Measurements from ENCODE around the gene ADAM10. TPM values are rescaled to one million over a fixed set of nuclear protein-coding genes. Genes with fewer than 3 reads are reported as not detected.
"Not testable (repeated sequence)": the region's sequence is repeated elsewhere in the genome, so short reads cannot be mapped to it uniquely, and the experiment has no call there.

ADAM10 gene
- total RNA-seq, 1 donor from 2014 or later: 84.4 TPM

DNA sequence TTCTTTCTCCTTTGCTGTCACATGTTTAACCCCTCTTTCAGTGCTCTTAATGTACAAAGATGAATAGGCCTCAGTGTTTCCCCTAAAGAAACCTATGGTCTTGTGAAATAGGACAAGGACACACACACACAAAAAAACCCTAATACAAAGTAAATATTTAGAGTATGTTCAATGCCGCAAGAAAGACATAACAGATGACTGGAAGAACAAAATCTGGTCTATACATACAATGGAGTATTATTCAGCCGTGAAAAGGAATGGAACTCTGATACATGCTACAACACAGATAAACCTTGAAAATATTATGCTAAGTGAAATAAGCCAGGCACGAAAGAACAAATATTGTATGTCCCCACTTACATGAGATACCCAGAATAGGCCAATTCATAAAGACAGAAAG lies 123.1 kb downstream of the ADAM10 start:
- FAIRE-seq (no peak), DNase-seq (ENCODE audit: low spot score in 2 of 2) (no peak)

GRCh38 chr15:58622877-58623276 lies 126.6 kb downstream of the ADAM10 start:
- DNase-seq (ENCODE audit: low spot score in 2 of 2) (no peak), FAIRE-seq (no peak)

DNA sequence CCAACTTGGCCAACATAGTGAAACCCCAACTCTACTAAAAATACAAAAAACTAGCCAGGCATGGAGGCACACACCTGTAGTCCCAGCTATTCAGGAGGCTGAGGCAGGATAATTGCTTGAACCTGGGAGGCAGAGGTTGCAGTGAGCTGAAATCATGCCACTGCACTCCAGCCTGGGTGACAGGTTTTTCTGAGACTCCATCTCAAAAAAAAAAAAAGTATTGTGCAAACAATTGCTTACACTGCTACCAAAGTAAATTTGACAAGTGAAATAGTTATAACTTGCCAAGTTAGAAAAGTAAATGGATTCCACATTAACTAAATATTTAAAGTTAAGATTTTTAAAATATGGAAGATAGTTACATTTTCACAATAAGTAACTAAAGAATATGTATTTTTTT lies 129.2 kb downstream of the ADAM10 start:
- not testable (repeated sequence) for FAIRE-seq; DNase-seq (ENCODE audit: low spot score in 2 of 2)

GRCh38 chr15:58616171-58616570 lies 133.3 kb downstream of the ADAM10 start:
- no peak for DNase-seq (ENCODE audit: low spot score in 2 of 2)
- FAIRE-seq: no peak

- no peak for DNase-seq (ENCODE audit: low spot score in 2 of 2)
- FAIRE-seq: no peak
Measured at GRCh38 chr15:58611731-58612676, 137.5 kb downstream of the ADAM10 start.

DNA sequence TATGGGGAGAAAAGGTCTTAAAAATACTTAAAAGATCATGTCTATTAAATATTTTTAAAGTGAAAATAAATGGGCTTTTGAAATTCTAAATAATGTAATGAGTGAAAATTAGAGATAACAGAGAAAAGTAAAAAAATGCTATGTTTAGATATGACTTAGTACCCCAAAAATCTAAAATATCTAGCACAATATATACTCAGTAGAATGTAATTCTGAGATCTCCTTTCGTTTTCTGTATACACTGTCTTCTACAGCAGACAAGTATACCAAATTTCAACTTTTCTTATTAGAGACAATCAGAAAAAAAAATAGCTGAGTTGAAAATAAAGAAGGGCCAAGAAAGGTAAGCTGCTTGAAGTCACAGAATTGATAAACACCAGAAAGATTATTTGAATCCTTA lies 140.8 kb downstream of the ADAM10 start:
- DNase-seq (ENCODE audit: low spot score in 2 of 2) (no peak), FAIRE-seq (no peak)

GRCh38 chr15:58608129-58608590 lies 141.3 kb downstream of the ADAM10 start:
- FAIRE-seq (no peak), DNase-seq (ENCODE audit: low spot score in 2 of 2) (no peak)

DNA sequence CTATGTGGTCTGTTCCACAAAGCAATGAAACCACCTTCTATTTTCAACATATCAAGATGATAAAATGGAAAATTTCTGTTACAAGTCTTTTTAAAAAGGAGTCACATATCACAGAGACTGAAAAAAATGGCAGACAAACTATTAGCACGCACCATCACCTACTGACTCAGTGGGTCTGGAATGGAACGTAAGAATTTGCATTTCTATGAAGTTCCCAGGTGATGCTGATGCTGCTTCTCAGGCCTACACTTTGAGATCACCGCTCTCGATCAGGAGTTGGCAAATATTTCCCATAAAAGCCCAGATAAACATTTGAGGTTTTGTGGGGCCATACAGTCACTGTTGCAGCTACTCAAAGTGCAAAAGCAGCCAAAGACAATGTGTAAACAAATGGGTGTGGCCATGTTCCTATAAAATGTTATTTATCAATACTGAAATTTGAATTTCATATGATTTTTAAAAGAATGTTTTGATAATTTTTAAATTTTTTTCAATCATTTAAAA lies 142.9 kb downstream of the ADAM10 start:
- FAIRE-seq (no peak), DNase-seq (ENCODE audit: low spot score in 2 of 2) (no peak)

DNA sequence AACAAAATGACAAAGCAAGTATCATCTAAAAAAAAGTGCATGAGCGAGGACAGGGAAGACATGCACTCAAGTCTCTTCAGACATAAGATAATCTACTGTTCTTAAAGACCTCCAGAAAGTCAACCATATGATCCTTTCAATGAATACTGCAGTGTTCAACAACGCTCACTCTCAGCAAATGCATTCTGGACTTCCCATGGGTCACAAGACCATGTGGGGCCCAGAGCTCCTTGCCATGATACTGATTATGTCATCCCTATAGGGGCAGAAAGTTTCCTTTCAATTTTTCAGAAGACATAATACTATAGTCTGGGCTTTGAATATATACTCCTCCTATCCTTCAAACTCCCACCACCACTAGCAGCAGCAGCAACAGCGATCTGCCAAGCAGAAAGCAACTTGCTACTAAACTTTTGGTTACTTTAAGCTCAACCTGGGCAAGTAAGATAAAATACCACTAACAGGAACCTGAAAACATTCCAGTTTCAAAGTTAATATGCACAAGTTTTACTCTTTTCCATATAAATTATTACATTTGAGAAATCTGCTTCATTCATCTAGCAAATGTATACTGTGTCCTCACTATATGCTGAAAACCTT lies 143.5 kb downstream of the ADAM10 start:
- DNase-seq (ENCODE audit: low spot score in 2 of 2): no peak
- FAIRE-seq: no peak

DNA sequence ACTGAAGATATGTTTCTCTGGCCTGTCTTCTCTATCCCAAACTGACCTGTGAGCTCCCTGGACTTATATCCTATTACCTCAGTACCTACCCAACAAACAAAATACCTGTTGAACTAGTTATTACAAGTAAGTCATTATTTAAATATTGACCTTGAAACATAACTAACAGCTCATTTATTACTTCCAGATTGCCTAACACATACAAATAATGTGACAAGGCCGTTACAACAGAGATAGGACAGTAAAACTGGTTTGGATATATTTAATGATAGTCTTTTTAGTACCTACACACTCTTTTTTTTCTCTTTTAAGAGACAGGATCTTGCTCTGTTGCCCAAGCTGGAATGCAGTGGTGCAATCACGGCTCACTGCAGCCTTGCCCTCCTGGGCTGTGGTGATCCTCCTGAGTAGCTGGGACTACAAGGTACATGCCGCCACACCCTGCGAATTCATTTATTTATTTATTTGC lies 145.0 kb downstream of the ADAM10 start:
- no peak for FAIRE-seq
- no peak for DNase-seq (ENCODE audit: low spot score in 2 of 2)

DNA sequence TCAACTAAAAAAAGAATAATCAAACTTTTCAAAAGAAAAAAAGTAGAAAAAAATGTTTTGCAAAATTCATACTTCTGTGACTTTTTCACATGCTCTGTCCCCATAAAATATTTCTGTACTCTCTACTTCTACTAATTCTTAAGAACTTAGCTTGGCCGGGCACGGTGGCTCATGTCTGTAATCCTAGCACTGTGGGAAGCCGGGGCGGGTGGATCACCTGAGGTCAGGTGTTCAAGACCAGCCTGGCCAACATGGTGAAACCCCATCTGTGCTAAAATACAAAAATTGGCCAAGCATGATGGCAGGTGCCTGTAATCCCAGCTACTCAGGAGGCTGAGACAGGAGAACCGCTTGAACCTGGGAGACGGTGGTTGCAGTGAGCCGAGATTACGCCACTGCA lies 145.6 kb downstream of the ADAM10 start:
- not testable (repeated sequence) for FAIRE-seq; DNase-seq (ENCODE audit: low spot score in 2 of 2)

GRCh38 chr15:58602823-58603222 lies 146.7 kb downstream of the ADAM10 start:
- FAIRE-seq: no peak

GRCh38 chr15:58598829-58599210 lies 150.7 kb downstream of the ADAM10 start:
- no peak for DNase-seq (ENCODE audit: low spot score in 2 of 2)
- FAIRE-seq: no peak

More at GRCh38 chr15:58602823-58603222, 146.7 kb downstream of the ADAM10 start:
- no peak for DNase-seq (ENCODE audit: low spot score in 2 of 2)

GRCh38 chr15:58597943-58598828 lies 151.3 kb downstream of the ADAM10 start:
- no peak for DNase-seq (ENCODE audit: low spot score in 2 of 2)
- no peak for FAIRE-seq

GRCh38 chr15:58595516-58596263 lies 153.8 kb downstream of the ADAM10 start:
- DNase-seq (ENCODE audit: low spot score in 2 of 2) (no peak), FAIRE-seq (peak; percentile 15)

DNA sequence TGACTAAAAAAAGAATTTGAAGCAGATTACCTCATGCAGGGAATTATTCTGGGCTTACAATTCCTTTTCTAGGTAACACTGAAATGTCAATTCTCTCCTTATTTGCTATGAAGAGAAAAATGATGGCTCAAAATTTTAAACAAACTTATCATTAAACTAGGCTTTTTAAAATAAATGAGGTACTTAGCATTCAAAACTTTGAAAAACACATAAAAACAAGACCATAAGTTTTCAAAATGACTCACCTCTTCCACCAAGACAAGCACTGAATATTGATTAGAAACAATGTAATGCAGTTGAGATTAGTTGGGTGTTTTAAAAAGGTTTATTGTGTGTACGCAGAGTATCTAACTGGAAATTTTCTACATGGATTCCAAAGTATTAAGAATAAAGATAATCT lies 154.6 kb downstream of the ADAM10 start:
- FAIRE-seq: no peak
- no peak for DNase-seq (ENCODE audit: low spot score in 2 of 2)

- DNase-seq (ENCODE audit: low spot score in 2 of 2) (no peak), FAIRE-seq (no peak)
Measured at GRCh38 chr15:58593870-58594269, 155.6 kb downstream of the ADAM10 start.

DNA sequence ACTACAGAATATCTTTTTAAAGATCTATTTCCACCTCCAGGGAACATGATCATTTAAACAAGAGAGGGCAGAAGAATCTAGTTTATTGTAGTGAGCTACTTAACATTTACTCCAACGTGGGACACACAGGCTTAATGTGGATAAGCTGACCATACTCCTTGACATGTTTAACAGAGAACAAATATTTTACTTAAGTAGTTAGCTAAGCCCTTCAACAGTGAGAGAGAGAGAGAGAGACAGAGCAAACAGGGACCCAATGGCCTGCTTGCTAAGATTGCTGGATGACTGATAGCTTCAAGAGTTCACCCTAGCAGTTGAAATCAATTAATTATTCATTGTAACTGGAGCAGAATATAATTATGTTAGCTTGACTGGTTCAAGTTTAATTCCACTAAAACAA lies 158.6 kb downstream of the ADAM10 start:
- FAIRE-seq: no peak
- no peak for DNase-seq (ENCODE audit: low spot score in 2 of 2)

GRCh38 chr15:58590236-58590635 lies 159.3 kb downstream of the ADAM10 start:
- DNase-seq (ENCODE audit: low spot score in 2 of 2) (no peak), FAIRE-seq (no peak)

DNA sequence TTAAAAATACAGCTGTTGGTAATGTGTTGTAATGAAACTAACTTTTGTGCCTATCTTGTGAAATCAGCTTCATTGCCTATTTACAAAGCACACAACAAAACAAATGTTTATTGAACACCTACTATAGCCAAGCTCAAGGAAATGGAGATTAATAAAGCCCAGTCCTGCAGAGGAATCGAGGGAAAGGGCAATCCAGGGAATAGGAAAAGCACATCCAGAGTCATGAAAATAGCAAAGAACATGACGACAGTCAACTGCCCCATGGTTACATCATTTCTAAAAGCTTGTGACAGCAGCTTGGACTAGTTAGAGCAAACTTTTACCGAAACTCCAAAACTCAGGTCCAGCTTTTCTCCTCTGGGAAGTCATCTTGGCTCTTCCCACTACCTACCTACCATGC lies 160.5 kb downstream of the ADAM10 start:
- no peak for FAIRE-seq

More for the DNA sequence above, 160.5 kb downstream of the ADAM10 start:
- DNase-seq (ENCODE audit: low spot score in 2 of 2): no peak
